ENCODE results near the gene CHML.

GRCh38 chr1:241640149-241640866 lies at the start of gene CHML, which contains the start of gene OPN3:
- no peak for TF ChIP-seq CTCF (conservative IDR thresholded peaks at IDR 0.05 in 1 of 2, IDR thresholded peaks at IDR 0.05 in 1 of 2; ENCODE audit: extremely low read depth in 1 of 2, insufficient read depth in 1 of 2, low read depth in 1 of 2, low read length in 2 of 2)
- TF ChIP-seq EZH2 (IDR thresholded peaks at IDR 0.05; ENCODE audit: borderline replicate concordance, low read length), result no peak
